HepG2 (cell line): ENCODE measurements around the gene GNAI2. TPM values are rescaled to one million over a fixed set of nuclear protein-coding genes. Genes with fewer than 3 reads are reported as not detected.

ENCODE experiments used
- AGO2 ChIP-seq: fragments of 200-400 bp; formaldehyde crosslinking; optimal IDR thresholded peaks from 2 replicates; pipeline ENCODE3; 2017; ENCODE audit warnings: mild to moderate bottlenecking, low read depth, low read length, moderate library complexity
- CHD4 ChIP-seq: fragments of 200-600 bp; sonication (generic); IDR thresholded peaks from 2 replicates; pipeline ENCODE4 v1.7.0; 2017; ENCODE audit warnings: mild to moderate bottlenecking, low read length, borderline replicate concordance
- ELF4 ChIP-seq: sonication (generic); formaldehyde crosslinking; IDR thresholded peaks from 2 replicates; pipeline ENCODE4 v1.5.0; 2020; ENCODE audit warnings: missing genetic modification reagents, mild to moderate bottlenecking, moderate library complexity, borderline replicate concordance
- FOXK2 ChIP-seq: fragments of 450-650 bp; IDR thresholded peaks from 2 replicates; pipeline ENCODE4 v1.6.1; 2016
- GATAD1 ChIP-seq: IDR thresholded peaks from 2 replicates; pipeline ENCODE4 v1.6.1; 2016; ENCODE audit warnings: missing genetic modification reagents, missing compliant biosample characterization
- GATAD2A ChIP-seq: IDR thresholded peaks from 2 replicates; pipeline ENCODE4 v1.6.1; 2016
- GPN1 ChIP-seq: sonication (generic); formaldehyde crosslinking; IDR thresholded peaks from 2 replicates; pipeline ENCODE4 v1.5.1; 2020; ENCODE audit warnings: missing genetic modification reagents, borderline replicate concordance
- IRF2 ChIP-seq: IDR thresholded peaks from 2 replicates; pipeline ENCODE4 v1.6.1; 2018; ENCODE audit warnings: missing genetic modification reagents, missing compliant biosample characterization
- IRX3 ChIP-seq: sonication (generic); formaldehyde crosslinking; IDR thresholded peaks from 2 replicates; pipeline ENCODE4 v1.8.1; 2023; ENCODE audit warnings: mild to moderate bottlenecking, low read depth, missing genetic modification reagents, borderline replicate concordance
- MAFF ChIP-seq: IDR thresholded peaks from 2 replicates; pipeline ENCODE4 v1.6.1; 2011; ENCODE audit warnings: low read depth, low read length, improper control_type of control experiment
- MTA1 ChIP-seq: sonication (generic); formaldehyde crosslinking; IDR thresholded peaks from 2 replicates; pipeline ENCODE4 v1.4.0; 2020; ENCODE audit warnings: missing genetic modification reagents, mild to moderate bottlenecking, borderline replicate concordance
- SIX1 ChIP-seq: sonication (generic); formaldehyde crosslinking; IDR thresholded peaks from 2 replicates; pipeline ENCODE4 v1.4.0; 2020; ENCODE audit warnings: missing genetic modification reagents, borderline replicate concordance
- SMARCE1 ChIP-seq: fragments of 450-650 bp; IDR thresholded peaks from 2 replicates; pipeline ENCODE4 v1.6.1; 2017; ENCODE audit warnings: borderline replicate concordance
- SMYD3 ChIP-seq: sonication (generic); formaldehyde crosslinking; IDR thresholded peaks from 2 replicates; pipeline ENCODE4 v1.8.1; 2023; ENCODE audit warnings: mild to moderate bottlenecking, missing genetic modification reagents
- TMF1 ChIP-seq: sonication (generic); formaldehyde crosslinking; IDR thresholded peaks from 2 replicates; pipeline ENCODE4 v1.8.1; 2022; ENCODE audit warnings: low read depth, missing genetic modification reagents
- U2AF1 ChIP-seq: fragments of 200-400 bp; formaldehyde crosslinking; optimal IDR thresholded peaks from 2 replicates; pipeline ENCODE3; 2017; ENCODE audit warnings: mild to moderate bottlenecking, low read depth, low read length
- WIZ ChIP-seq: sonication (generic); formaldehyde crosslinking; IDR thresholded peaks from 2 replicates; pipeline ENCODE4 v1.5.1; 2020; ENCODE audit warnings: mild to moderate bottlenecking, missing genetic modification reagents
- ZBTB38 ChIP-seq: sonication (generic); formaldehyde crosslinking; IDR thresholded peaks from 2 replicates; pipeline ENCODE4 v1.5.1; 2020; ENCODE audit warnings: mild to moderate bottlenecking, missing genetic modification reagents
- ZNF225 ChIP-seq: sonication (generic); formaldehyde crosslinking; IDR thresholded peaks from 2 replicates; pipeline ENCODE4 v1.4.0; 2020; ENCODE audit warnings: mild to moderate bottlenecking, missing genetic modification reagents
- ZNF317 ChIP-seq: sonication (generic); formaldehyde crosslinking; IDR thresholded peaks from 2 replicates; pipeline ENCODE4 v1.5.0; 2020; ENCODE audit warnings: mild to moderate bottlenecking, missing genetic modification reagents
- ZNF350 ChIP-seq: sonication (generic); formaldehyde crosslinking; IDR thresholded peaks from 2 replicates; pipeline ENCODE4 v1.4.0; 2020; ENCODE audit warnings: mild to moderate bottlenecking, low read depth, missing genetic modification reagents, borderline replicate concordance
- ZNF772 ChIP-seq: sonication (generic); formaldehyde crosslinking; IDR thresholded peaks from 2 replicates; pipeline ENCODE4 v1.5.0; 2020; ENCODE audit warnings: mild to moderate bottlenecking, missing genetic modification reagents
- ZNF777 ChIP-seq: sonication (generic); formaldehyde crosslinking; IDR thresholded peaks from 2 replicates; pipeline ENCODE4 v1.4.0; 2020; ENCODE audit warnings: missing genetic modification reagents
- ZSCAN31 ChIP-seq: sonication (generic); formaldehyde crosslinking; IDR thresholded peaks from 2 replicates; pipeline ENCODE4 v1.5.0; 2020; ENCODE audit warnings: low read depth, mild to moderate bottlenecking, missing genetic modification reagents
- polyA plus RNA-seq, 8 experiments: library from polyadenylated mRNA; depleted of rRNA in 3 of 8; stranded (reverse) in 7 of 8; unstranded in 1 of 8; fragments of >200 nt; fragmentation: Illumina TruSeq in 4 of 8; extraction: Trizol in 4 of 8; gene quantifications; 2 replicates each; pipeline versions ENCODE4 v1.2.1 to v1.2.3, GENCODE V29; 2011 to 2016; ENCODE audit warnings: low read depth in 4 of 8, missing spikeins in 1 of 8, mixed read lengths in 1 of 8; ENCODE audit not compliant: insufficient read depth in 1 of 8
- total RNA-seq, 5 experiments: library from RNA; depleted of rRNA; stranded (reverse); fragments of >200 nt; fragmentation: Illumina TruSeq; extraction: Trizol; gene quantifications; 2 replicates each; pipeline ENCODE4 v1.2.3, GENCODE V29; 2016; ENCODE audit warnings: low read depth in 1 of 5
- TF ChIP-seq, protein P1 (sequence below): sonication (generic); formaldehyde crosslinking; IDR thresholded peaks from 2 replicates; pipeline ENCODE4 v1.4.0; 2020; ENCODE audit warnings: missing genetic modification reagents
- TF ChIP-seq, protein P2 (sequence below), 2 experiments: fragments of 450-650 bp in 1 of 2; sonication (generic) in 1 of 2; formaldehyde crosslinking; IDR thresholded peaks; 2 replicates each; pipeline versions ENCODE4 v1.5.0 to v1.8.0; 2020 to 2022; ENCODE audit warnings: mild to moderate bottlenecking in 1 of 2, missing genetic modification reagents in 1 of 2
- TF ChIP-seq, protein P3 (sequence below): sonication (generic); formaldehyde crosslinking; IDR thresholded peaks from 2 replicates; pipeline ENCODE4 v1.4.0; 2020; ENCODE audit warnings: mild to moderate bottlenecking, missing genetic modification reagents

Gene GNAI2
- total and polyA plus RNA-seq, 2 of the 13 experiments (the other 11 are each of a cell fraction or from before 2014, with no cell fraction given): 51.1 to 66.2 TPM

DNA sequence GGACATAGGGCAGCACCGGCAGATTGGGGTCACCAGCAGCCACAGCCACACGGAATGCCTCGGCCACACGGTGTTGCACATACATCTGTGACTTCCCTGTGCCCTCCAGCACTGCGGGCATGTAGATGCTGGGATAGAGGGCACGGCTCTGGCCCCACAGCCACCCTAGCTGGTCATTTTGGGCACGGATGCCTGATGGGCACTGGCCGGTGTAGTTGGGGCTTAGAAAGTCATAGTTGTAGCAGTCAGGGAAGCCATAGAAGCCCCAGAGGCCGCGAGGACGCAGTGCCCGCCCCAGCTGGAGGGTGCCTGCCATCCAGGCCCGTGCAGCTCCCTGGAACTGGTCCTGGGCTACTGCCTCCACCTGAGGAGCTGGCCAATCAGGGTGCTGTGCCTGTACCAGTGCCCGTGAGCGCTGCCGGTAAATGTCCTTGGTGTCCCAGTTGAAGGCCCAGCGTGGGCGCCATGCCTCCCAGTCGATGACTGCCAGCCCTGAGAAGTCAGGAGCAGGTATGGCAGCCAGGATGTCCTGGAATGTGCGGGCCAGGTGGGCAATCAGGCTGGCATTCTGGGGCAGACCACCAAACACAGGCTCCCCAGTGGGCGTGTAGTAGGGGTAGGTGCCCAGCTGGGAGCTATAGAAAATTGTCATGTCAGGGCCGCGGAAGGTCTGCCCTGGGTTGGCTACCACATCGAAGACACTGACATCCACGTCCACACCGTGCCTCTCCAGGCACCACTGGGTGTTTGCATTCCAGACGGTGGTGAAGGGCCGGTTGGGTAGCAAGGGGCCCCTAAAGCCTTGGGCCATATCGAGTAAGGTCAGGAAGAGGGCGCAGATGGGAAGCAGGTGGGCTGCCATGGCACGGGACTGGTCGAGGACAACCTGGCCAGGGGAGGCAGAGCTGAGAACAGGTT lies 66.3 kb downstream of the GNAI2 start (continued):
- no peak for TF ChIP-seq ZNF350
- TF ChIP-seq WIZ: no peak
- TF ChIP-seq CHD4: no peak
- TF ChIP-seq IRX3: no peak
- no peak for TF ChIP-seq ZNF777 (CRISPR knock-in tag)
- TF ChIP-seq U2AF1: no peak
- no peak for TF ChIP-seq MAFF
- TF ChIP-seq GATAD1: no peak
- TF ChIP-seq ZBTB38 (CRISPR knock-in tag): no peak; the same call in 1 of the 2 replicates
- no peak for TF ChIP-seq IRF2 (CRISPR knock-in tag)
- peak; percentile 92 for TF ChIP-seq AGO2
- no peak for TF ChIP-seq GATAD2A (CRISPR knock-in tag)
- TF ChIP-seq MTA1 (CRISPR knock-in tag): peak; percentile 44; the same call in 1 of the 2 replicates
- TF ChIP-seq, protein P1, sequence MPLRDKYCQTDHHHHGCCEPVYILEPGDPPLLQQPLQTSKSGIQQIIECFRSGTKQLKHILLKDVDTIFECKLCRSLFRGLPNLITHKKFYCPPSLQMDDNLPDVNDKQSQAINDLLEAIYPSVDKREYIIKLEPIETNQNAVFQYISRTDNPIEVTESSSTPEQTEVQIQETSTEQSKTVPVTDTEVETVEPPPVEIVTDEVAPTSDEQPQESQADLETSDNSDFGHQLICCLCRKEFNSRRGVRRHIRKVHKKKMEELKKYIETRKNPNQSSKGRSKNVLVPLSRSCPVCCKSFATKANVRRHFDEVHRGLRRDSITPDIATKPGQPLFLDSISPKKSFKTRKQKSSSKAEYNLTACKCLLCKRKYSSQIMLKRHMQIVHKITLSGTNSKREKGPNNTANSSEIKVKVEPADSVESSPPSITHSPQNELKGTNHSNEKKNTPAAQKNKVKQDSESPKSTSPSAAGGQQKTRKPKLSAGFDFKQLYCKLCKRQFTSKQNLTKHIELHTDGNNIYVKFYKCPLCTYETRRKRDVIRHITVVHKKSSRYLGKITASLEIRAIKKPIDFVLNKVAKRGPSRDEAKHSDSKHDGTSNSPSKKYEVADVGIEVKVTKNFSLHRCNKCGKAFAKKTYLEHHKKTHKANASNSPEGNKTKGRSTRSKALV (CRISPR knock-in tag): no peak
- TF ChIP-seq ELF4 (CRISPR knock-in tag): peak; percentile 15; the same call in 1 of the 2 replicates
- no peak for TF ChIP-seq SMYD3 (CRISPR knock-in tag)
- TF ChIP-seq, protein P2, sequence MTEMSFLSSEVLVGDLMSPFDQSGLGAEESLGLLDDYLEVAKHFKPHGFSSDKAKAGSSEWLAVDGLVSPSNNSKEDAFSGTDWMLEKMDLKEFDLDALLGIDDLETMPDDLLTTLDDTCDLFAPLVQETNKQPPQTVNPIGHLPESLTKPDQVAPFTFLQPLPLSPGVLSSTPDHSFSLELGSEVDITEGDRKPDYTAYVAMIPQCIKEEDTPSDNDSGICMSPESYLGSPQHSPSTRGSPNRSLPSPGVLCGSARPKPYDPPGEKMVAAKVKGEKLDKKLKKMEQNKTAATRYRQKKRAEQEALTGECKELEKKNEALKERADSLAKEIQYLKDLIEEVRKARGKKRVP (CRISPR knock-in tag; IDR thresholded peaks at IDR 0.05): no peak
- TF ChIP-seq GPN1: no peak
- TF ChIP-seq, protein P3, sequence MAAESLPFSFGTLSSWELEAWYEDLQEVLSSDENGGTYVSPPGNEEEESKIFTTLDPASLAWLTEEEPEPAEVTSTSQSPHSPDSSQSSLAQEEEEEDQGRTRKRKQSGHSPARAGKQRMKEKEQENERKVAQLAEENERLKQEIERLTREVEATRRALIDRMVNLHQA (CRISPR knock-in tag): no peak
- TF ChIP-seq FOXK2: no peak
- TF ChIP-seq ZNF225 (CRISPR knock-in tag): no peak
- no peak for TF ChIP-seq ZNF317 (CRISPR knock-in tag)
- TF ChIP-seq TMF1 (CRISPR knock-in tag): no peak
- TF ChIP-seq SIX1 (CRISPR knock-in tag): no peak
- peak; percentile 56; the same call in 1 of the 2 replicates for TF ChIP-seq ZNF772 (CRISPR knock-in tag)
- TF ChIP-seq ZSCAN31 (CRISPR knock-in tag): no peak
- no peak for TF ChIP-seq SMARCE1
